ENCODE measurements around the gene PAIP1.

The PAIP1 gene

DNA sequence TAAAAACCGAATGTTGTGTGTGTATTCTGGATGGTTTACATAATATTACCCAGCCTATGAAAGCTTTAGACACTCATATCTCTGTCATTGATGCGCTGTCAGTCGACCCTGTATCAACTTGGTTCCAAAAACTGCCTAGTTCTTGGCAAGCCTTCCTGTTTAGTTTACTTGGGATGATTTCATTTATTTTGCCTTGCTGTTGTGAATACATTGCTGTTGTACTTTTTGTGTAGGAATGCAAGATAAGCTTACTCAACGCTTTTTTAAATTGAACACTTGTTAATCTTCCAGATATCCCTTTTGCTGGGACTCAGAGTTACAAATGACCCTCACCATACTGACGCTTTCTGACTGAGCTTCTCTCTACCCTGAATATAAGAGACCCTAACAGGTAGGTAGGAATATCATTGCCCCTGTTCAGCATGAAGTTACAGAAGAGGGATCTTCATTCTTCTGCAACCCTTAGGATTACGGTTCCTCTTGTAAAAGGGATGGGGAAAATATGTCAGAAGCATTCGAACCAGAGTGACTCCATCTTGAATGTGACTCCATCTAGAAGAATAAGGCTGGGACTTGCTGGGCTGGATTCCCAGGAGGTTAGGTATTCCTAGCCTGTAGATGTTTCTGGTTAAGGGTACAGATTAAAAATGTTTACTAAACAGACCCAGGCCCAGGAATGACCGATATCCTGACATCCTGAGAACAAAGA lies 13.7 kb upstream of the PAIP1 start:
- H3K4me3 ChIP-seq (ENCODE audit: low read depth, low read length) = no peak overlapping the region
- no peak for DNase-seq (ENCODE audit: low read depth, low spot score)
- in situ Hi-C loops (cut with HindIII; ENCODE audit: low sequenced_read_pairs) = no loop called here
- TF ChIP-seq, protein P1, sequence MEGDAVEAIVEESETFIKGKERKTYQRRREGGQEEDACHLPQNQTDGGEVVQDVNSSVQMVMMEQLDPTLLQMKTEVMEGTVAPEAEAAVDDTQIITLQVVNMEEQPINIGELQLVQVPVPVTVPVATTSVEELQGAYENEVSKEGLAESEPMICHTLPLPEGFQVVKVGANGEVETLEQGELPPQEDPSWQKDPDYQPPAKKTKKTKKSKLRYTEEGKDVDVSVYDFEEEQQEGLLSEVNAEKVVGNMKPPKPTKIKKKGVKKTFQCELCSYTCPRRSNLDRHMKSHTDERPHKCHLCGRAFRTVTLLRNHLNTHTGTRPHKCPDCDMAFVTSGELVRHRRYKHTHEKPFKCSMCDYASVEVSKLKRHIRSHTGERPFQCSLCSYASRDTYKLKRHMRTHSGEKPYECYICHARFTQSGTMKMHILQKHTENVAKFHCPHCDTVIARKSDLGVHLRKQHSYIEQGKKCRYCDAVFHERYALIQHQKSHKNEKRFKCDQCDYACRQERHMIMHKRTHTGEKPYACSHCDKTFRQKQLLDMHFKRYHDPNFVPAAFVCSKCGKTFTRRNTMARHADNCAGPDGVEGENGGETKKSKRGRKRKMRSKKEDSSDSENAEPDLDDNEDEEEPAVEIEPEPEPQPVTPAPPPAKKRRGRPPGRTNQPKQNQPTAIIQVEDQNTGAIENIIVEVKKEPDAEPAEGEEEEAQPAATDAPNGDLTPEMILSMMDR (IDR thresholded peaks at IDR 0.05; ENCODE audit: low read depth, low read length) = no peak

DNA sequence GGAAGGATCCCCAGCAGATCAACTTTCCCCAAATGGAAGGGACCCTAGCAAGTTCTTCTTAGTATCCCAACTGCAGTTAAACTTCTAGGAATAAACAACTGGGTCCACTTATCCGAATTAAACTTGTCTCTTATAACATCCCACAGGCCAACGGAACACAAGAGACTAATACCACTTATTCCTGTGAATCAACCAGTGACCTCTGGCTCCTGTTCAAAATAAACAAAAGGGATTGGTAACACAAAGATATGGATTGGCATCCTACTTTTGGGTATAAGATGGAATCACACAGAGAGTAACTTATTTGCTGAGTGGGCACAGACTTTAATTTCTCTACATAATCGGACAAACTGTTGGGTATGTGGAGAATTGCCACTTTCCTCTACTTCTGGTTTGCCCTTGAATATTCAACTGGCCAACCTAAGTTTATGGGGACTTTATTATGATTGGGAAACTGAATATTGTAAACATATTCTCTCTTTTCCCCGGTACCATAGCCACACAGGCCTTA lies 12.4 kb upstream of the PAIP1 start:
- in situ Hi-C loops (cut with HindIII; ENCODE audit: low sequenced_read_pairs) = no loop called here
- TF ChIP-seq, protein P1 (IDR thresholded peaks at IDR 0.05; ENCODE audit: low read depth, low read length) = no peak

DNA sequence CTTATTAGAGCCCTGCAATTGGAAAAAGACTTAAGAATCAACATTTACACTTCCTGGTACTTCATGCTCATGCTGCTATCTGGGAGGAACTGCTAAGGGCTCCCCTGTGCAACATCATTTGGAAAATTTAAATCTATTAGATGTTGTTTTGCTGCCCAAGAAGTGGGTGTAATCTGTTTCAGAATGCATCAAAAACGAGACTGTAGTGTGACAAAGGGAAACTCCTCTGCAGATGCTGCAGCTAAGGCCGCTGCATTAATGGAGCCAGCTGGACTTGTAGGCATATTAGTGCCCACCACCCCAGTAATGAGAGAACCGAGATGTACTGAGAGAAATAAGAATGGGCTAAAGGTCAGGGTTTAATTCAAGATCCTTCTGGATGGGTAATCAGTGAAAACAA lies 11.1 kb upstream of the PAIP1 start:
- DNase-seq (ENCODE audit: low read depth, low spot score) = no peak
- in situ Hi-C loops (cut with HindIII; ENCODE audit: low sequenced_read_pairs) = no loop called here
- TF ChIP-seq, protein P1 (IDR thresholded peaks at IDR 0.05; ENCODE audit: low read depth, low read length) = no peak
- H3K4me3 ChIP-seq (ENCODE audit: low read depth, low read length) = no peak overlapping the region

More for the DNA sequence above, 12.4 kb upstream of the PAIP1 start:
- no peak for DNase-seq (ENCODE audit: low read depth, low spot score)
- H3K4me3 ChIP-seq (ENCODE audit: low read depth, low read length) = no peak overlapping the region

DNA sequence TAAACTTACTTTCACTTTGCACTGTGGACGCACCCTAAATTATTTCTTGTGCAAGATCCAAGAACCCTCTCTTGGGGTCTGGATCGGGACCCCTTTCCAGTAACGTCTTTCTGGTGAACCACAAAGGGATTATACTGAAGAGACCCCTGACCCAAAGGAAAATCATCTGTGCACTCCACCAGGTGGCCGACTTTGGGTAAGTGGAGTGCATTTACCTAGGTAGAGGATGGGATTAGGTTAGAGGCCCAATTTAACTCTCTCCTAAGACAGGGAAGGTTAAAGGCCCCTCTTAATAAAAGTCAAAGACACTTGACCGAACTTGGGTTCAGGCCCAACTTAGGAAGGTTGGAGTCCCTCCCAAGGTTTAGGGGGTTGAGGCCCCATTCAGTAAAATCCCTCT lies 8.2 kb upstream of the PAIP1 start:
- no peak overlapping the region for H3K4me3 ChIP-seq (ENCODE audit: low read depth, low read length)
- TF ChIP-seq, protein P1 (IDR thresholded peaks at IDR 0.05; ENCODE audit: low read depth, low read length) = no peak
- in situ Hi-C loops (cut with HindIII; ENCODE audit: low sequenced_read_pairs) = no loop called here
- no peak for DNase-seq (ENCODE audit: low read depth, low spot score)

DNA sequence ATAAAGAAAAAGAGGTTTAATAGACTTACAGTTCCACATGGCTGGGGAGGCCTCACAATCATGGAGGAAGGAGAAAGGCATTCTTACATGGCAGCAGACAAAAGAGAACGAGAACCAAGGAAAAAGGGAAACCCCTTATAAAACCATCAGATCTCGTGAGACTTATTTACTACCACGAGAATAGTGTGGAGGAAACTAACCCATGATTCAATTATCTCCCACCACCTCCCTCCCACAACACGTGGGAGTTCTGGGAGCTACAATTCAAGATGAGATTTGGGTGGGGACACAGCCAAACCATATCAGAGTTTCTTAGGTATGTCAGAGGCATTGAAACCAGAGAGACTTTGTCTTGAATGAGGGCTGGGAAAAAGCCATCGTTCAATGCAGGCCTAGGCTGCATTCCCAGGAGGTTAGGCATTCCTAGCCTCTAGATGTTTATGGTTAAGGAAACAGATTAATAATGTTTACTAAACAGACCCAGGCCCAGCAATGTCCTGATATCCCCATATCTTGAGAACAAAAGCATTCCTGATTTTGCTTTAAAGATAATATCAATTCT lies 7.5 kb upstream of the PAIP1 start:
- TF ChIP-seq, protein P1 (IDR thresholded peaks at IDR 0.05; ENCODE audit: low read depth, low read length) = no peak
- in situ Hi-C loops (cut with HindIII; ENCODE audit: low sequenced_read_pairs) = no loop called here
- no peak overlapping the region for H3K4me3 ChIP-seq (ENCODE audit: low read depth, low read length)
- DNase-seq (ENCODE audit: low read depth, low spot score) = no peak

DNA sequence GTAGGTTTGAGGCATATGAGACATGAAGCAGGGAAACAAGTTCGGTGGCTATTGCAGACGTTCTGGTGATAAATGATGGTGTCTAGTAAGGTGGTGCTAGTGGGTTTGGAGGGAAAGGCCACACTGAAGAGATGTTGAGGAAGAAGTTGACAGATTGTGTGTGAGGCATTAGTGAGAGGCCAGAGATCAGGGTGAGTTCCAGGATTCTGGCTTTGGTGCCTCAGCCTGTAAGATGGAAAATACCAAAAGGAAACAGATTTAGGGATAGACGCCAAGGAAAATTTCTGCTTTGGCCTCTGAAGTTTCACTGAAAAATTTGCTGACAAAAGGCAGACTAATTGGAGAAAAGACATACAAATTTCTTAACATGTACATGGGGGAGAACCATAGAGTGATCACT lies 6.4 kb upstream of the PAIP1 start:
- TF ChIP-seq, protein P1 (IDR thresholded peaks at IDR 0.05; ENCODE audit: low read depth, low read length) = no peak
- no peak for DNase-seq (ENCODE audit: low read depth, low spot score)
- in situ Hi-C loops (cut with HindIII; ENCODE audit: low sequenced_read_pairs) = no loop called here

More for the DNA sequence above, 6.4 kb upstream of the PAIP1 start:
- H3K4me3 ChIP-seq (ENCODE audit: low read depth, low read length) = no peak overlapping the region
